ENCODE results near the gene NGRN.

The NGRN gene

DNA sequence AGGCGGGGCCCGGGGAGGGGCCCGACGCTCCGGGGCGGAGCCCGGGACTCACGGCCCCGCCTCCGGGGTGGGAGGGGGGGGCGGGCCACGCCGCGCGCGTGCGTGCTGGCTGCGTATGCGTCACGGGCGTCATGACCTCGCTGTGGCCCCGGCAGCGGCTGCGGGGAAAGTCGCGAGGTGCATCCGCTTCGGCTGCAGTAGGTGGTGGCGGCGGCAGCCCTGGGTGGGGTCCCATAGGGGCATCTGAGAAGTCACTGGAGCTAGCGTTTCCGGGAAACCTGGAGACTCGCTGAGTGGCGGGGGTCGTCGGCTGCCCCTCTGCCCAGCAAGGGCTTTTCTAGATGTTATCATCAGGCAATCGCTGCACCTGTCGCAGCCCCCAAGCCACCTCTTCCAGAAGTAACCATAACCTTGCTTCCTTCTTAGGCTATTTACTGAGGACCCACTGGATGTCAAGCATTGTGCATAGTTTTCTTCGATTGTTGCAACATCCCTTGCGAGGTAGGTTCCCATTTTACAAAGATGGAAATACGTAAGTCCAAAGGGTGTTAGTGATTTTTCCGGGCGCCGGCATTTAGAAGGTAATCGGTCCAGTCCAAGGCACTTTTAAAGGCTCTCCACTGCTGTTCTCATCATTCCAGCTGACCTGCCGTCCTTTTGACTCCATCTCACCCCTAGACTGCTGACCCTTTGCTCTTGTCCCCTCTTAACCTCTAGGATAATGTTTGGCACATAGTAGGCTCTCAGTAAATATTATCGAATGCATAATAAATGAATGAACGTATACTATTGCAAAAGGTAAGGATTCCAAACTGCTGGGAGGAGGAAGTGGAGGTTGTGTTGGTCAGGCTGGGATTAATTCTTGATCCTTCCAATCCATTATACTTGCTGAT is 31.1 kb upstream of the NGRN start, which contains the start of gene GDPGP1:
GDPGP1 (plus strand) TSS at position 114 of the 893 bp plus-strand sequence. CDS start 6,700 bp downstream, outside the sequence.
- no peak for TF ChIP-seq CTCF (IDR thresholded peaks at IDR 0.05; ENCODE audit: low read depth, low read length, missing control alignments)
- peak within 1 kb of the TSS; percentile 88 for H3K4me3 ChIP-seq (ENCODE audit: low read depth, low read length)
- in situ Hi-C loops (cut with HindIII; ENCODE audit: low sequenced_read_pairs), result no loop called here
- DNase-seq (ENCODE audit: low read depth), result no peak

DNA sequence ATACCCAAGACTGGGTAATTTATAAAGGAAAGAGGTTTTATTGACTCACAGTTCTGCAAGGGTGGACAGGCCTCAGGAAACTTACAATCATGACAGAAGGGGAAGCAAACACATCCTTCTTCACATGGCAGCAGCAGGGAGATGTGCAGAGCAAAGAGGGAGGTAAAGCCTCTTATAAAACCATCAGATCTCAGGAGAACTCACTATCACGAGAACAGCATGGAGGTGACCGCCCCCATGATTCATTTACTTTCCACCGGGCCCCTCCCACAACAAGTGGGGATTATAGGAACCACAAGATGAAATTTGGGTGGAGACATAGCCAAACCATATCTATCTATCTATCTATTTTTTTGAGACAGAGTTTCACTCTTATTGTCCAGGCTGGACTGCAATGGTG is 26.1 kb upstream of the NGRN start:
- no peak for DNase-seq (ENCODE audit: low read depth)
- H3K4me3 ChIP-seq (ENCODE audit: low read depth, low read length), result no peak overlapping the region
- in situ Hi-C loops (cut with HindIII; ENCODE audit: low sequenced_read_pairs), result no loop called here
- no peak for TF ChIP-seq CTCF (IDR thresholded peaks at IDR 0.05; ENCODE audit: low read depth, low read length, missing control alignments)

DNA sequence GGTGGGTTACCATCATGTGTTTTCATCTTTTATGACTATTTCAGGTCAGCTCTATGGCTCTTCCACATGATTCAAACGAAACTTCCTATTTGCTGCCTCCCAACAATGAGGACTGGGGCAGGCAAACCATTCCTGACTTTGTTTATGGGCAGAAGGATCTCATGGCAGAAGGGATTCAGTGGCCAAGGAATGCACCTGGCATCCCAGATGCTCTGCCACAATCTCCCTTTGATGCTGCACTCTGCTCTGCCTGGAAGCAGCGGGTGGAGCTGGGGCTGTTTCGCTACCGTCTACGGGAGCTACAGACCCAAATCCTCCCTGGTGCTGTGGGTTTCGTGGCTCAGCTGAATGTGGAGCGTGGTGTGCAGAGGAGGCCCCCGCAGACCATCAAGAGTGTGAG is 24.6 kb upstream of the NGRN start:
- in situ Hi-C loops (cut with HindIII; ENCODE audit: low sequenced_read_pairs), result no loop called here
- H3K4me3 ChIP-seq (ENCODE audit: low read depth, low read length), result no peak overlapping the region
- no peak for TF ChIP-seq CTCF (IDR thresholded peaks at IDR 0.05; ENCODE audit: low read depth, low read length, missing control alignments)
- no peak for DNase-seq (ENCODE audit: low read depth)

GRCh38 chr15:90241343-90242192 is 23.9 kb upstream of the NGRN start:
- TF ChIP-seq CTCF (IDR thresholded peaks at IDR 0.05; ENCODE audit: low read depth, low read length, missing control alignments), result no peak
- no peak for DNase-seq (ENCODE audit: low read depth)
- in situ Hi-C loops (cut with HindIII; ENCODE audit: low sequenced_read_pairs), result no loop called here
- no peak overlapping the region for H3K4me3 ChIP-seq (ENCODE audit: low read depth, low read length)

DNA sequence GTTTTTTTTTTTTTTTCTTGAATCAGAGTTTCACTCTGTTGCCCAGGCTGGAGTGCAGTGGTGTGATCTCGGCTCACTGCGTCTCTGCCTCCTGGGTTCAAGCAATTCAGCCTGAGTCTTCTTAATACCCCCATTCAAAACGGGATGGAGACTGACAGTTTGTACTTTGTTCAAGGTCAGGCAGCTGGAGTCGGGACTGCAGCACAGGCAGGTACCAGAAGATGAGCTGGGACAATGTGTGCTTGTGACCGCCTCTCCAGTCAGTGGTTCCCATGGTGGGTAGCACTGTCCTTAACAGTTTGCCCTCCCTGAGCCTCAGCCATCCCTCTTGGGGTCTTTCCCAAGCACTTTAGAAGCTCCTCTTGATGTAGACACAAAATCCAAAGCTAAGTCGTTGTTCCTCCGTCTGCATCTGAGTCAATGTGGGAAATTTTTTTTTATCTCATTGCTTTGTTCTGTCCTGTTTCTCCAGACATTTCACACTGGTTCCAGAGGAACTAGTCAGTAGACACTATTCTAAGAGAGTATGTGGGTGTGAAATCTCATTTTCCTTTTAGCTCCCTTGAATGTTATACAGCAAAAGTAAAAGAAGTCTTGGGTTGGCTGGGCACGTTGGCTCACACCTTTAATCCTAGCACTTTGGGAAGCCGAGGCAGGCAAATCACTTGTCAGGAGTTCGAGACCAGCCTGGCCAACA is 21.4 kb upstream of the NGRN start:
- H3K4me3 ChIP-seq (ENCODE audit: low read depth, low read length), result no peak overlapping the region
- in situ Hi-C loops (cut with HindIII; ENCODE audit: low sequenced_read_pairs), result no loop called here
- no peak for TF ChIP-seq CTCF (IDR thresholded peaks at IDR 0.05; ENCODE audit: low read depth, low read length, missing control alignments)
- DNase-seq (ENCODE audit: low read depth), result no peak

GRCh38 chr15:90248789-90249202 is 16.7 kb upstream of the NGRN start:
- peak overlapping the region; percentile 58 for H3K4me3 ChIP-seq (ENCODE audit: low read depth, low read length)
- no peak for TF ChIP-seq CTCF (IDR thresholded peaks at IDR 0.05; ENCODE audit: low read depth, low read length, missing control alignments)
- no peak for DNase-seq (ENCODE audit: low read depth)
- in situ Hi-C loops (cut with HindIII; ENCODE audit: low sequenced_read_pairs), result no loop called here

All from astrocyte of the cerebellum (primary cell).